Activated CD4-positive, alpha-beta T cell treated with anti-CD3 and anti-CD28 coated beads, Interleukin-2, amount 50 U/mL, for 48 hours (primary cell): Measurements from ENCODE around the gene NUMB.
"Not testable (repeated sequence)": the region's sequence is repeated elsewhere in the genome, so short reads cannot be mapped to it uniquely, and the experiment has no call there.

Experiments used
- DNase-seq, 2 experiments: peaks; one replicate each; pipeline ENCODE4 v3.0.0-alpha.2; 2020

NUMB gene

GRCh38 chr14:73418227-73418626 lies 40.1 kb downstream of the NUMB start:
- no peak for DNase-seq

DNA sequence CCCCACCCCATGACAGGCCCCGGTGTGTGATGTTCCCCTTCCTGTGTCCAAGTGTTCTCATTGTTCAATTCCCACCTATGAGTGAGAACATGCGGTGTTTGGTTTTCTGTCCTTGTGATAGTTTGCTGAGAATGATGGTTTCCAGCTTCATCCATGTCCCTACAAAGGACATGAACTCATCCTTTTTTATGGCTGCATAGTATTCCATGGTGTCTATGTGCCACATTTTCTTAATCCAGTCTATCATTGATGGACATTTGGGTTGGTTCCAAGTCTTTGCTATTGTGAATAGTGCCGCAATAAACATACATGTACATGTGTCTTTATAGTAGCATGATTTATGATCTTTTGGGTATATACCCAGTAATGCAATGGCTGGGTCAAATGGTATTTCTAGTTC lies 52.1 kb downstream of the NUMB start:
- not testable (repeated sequence) for DNase-seq

- DNase-seq: no peak
Observed at GRCh38 chr14:73403181-73403752, 55.1 kb downstream of the NUMB start.

GRCh38 chr14:73402579-73402978 lies 55.8 kb downstream of the NUMB start:
- DNase-seq: no peak

DNA sequence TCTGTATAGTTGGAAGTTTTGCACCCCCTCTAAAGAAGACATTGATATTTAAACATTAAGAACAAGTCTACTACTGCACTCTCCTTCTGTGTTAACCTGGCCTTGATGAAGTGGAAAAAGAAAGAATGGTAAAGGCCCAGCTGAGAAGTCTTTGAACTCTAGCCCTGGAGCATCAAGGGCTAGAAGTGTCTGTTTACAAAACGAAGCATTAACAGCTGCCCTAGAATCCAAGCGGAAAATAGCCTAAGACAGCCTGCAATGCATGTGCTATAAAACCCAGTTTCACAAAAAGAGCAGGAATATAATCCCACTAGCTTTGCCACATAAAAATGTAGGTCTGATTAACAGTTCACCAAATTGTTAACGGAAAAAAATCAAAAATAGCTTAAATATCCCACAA lies 60.5 kb downstream of the NUMB start:
- no peak for DNase-seq

- DNase-seq: no peak
Observed at GRCh38 chr14:73394317-73394716, 64.0 kb downstream of the NUMB start.

GRCh38 chr14:73393375-73393774 lies 65.0 kb downstream of the NUMB start:
- no peak for DNase-seq

DNA sequence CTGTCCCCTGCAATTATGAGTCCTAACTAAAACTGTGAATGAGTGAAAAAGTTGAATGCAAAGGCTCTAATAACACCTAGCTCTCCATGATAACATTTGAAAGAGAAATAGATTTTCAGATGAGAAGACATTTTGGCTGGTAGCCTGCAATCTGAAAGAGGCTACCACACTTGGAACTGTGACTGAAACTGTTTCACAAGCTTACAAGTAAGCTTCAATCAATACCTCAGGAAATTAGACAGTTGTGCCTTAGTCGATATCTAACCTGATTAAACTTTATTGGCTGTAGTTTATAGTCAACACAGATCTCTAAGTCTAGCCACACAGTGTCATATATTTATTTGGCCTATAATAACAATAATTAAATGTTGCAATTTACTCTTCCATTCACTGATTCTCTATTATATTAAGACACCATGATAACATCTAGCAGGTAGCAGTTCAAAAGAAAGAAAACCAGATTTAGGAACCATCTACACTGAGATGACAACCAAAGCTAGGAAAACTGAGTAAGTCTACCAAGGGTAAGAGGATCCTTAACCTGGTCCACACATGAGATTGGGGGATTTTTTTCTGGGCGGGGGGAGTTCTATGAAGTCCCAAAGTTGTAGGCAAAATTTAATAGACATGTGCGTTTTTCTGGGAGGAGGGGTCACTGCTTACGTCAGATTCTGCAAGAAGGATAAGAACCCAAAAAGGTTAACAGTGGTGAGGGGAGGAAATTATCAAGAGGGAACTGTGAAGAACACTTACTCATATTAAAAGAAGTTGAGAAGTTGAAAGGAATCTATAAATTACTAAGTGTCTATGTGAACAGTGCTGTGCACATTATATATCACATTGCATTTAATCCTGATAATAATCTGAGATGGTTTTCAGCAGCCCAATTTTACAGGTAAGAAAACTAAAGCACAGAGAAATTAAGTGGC lies 65.8 kb downstream of the NUMB start:
- DNase-seq: peak; percentile 7

GRCh38 chr14:73387860-73388259 lies 70.5 kb downstream of the NUMB start:
- not testable (repeated sequence) for DNase-seq

GRCh38 chr14:73386342-73386741 lies 72.0 kb downstream of the NUMB start:
- DNase-seq: no peak

DNA sequence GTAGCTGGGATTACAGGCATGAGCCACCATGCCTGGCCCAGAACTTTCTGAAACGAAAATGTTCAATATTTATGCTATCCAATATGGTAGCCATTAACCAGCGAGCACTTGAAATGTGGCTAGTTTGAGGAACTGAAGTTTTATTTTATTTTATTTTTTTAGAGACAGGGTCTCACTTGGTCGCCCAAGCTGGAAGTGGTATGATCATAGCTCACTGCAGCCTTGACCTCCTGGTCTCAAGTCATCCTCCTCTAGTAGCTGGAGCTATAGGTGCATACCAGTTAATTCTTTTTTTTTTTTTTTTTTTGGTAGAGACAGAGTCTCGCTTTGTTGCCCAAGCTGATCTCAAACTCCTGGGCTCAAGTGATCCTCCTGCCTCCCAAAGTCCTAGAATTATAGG lies 73.3 kb downstream of the NUMB start:
- DNase-seq: not testable (repeated sequence)

GRCh38 chr14:73383356-73383755 lies 75.0 kb downstream of the NUMB start:
- DNase-seq: no peak

- DNase-seq: no peak
Observed at GRCh38 chr14:73381380-73382013, 76.8 kb downstream of the NUMB start.

- no peak for DNase-seq
Observed at GRCh38 chr14:73376585-73376984, 81.8 kb downstream of the NUMB start.

- no peak for DNase-seq
Observed at GRCh38 chr14:73375861-73376260, 82.5 kb downstream of the NUMB start.

DNA sequence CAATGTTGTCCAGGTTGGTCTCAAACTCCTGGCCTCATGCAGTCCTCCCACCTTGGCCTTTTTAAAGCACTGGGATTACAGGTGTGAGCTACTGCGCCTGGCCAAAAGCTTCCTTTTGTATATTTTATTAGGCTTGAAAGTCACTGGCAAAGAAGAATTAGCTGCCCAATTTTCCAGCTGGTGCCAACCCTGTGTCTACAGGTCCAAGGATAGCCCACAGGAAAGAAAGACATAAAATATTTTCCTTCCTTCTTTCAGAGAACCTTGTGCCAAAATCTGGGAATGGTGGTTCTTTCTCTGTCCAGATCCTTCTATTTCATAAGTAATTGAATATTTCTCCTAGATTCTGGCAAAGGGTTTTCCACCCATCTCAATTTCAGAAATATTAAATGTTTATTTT lies 84.1 kb downstream of the NUMB start:
- no peak for DNase-seq

GRCh38 chr14:73372529-73372928 lies 85.8 kb downstream of the NUMB start:
- DNase-seq: no peak

GRCh38 chr14:73370561-73370960 lies 87.8 kb downstream of the NUMB start:
- no peak for DNase-seq

DNA sequence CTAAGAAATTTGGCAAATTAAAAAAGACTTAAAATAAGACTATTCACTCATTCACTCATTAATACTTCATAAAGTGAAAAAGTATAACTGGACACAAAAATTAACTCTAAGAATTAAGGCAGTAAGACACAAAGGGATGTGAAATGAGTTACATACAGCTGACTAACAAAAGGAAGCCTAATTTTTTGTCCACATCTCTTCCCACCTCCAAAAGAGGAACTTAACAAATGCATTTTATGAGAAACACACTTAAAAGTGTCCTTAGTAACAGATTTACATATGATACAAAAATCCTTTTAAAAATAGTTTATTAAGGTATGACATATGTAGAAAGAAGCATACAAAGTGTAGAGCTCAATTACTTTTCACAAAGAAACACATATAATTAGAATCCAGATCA lies 88.9 kb downstream of the NUMB start:
- no peak for DNase-seq

GRCh38 chr14:73368616-73369015 lies 89.7 kb downstream of the NUMB start:
- no peak for DNase-seq

DNA sequence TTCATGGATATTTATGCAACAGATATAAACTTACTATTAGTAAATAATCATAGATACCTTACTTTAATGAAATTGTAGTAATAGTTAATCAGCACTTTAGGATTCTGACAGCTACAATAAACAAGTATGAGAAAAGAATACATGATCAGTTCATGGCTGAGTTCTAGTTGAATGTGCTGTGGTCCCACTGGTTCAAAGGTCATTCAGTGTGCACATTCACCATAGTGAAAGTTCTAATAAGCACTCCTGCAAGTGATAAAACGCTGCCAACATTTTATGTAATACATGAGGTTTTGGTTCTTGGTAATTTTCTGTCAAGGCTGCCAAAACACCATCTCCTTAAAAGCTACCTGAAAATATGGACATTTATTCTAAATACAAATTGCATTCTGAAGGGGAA lies 92.6 kb downstream of the NUMB start:
- no peak for DNase-seq

DNA sequence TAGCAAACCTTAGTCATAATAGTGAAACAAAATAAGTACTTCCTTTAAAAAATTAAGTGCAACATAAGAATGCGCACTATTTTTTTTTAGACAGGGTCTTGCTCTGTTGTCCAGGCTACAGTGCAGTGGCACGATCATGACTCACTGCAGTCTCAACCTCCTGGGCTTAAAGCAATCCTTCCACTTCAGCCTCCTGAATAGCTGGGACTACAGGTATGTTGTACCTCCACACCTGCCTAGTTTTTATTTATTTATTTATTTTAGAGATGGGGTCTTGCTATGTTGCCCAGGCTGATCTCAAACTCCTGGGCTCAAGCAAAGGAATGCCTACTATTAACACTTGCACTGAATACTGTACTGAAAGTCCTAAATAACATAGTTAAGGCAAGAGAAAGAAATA lies 93.8 kb downstream of the NUMB start:
- DNase-seq: no peak

DNA sequence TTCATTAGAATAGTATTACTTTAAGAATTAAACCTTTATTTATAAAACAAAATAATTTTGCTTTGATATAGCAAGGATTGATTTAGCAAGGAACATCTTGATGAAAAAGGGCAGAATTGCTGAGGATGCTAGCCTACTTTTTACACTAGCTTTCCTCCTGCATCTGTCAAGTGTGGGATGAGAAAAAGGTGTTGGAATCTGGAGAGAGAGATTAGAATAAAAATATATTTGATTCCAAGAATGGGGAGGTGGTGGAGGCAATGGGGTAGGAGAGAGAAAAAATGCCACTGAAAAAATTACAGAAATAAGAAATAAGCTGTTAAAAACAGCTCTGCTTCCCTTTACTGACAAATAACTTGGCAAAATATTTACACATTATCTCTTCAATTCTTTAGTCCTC lies 98.9 kb downstream of the NUMB start:
- no peak for DNase-seq

GRCh38 chr14:73358187-73358586 lies 100.2 kb downstream of the NUMB start:
- DNase-seq: no peak
